ENCODE measurements around the gene ARRDC1. TPM values are rescaled to one million over a fixed set of nuclear protein-coding genes. Genes with fewer than 3 reads are reported as not detected.

ARRDC1 gene
- total and polyA plus RNA-seq, 9 of the 15 experiments (the other 6 are each of a cell fraction or from before 2014, with no cell fraction given) = 0.21 to 45.3 (median 18.6) TPM

DNA sequence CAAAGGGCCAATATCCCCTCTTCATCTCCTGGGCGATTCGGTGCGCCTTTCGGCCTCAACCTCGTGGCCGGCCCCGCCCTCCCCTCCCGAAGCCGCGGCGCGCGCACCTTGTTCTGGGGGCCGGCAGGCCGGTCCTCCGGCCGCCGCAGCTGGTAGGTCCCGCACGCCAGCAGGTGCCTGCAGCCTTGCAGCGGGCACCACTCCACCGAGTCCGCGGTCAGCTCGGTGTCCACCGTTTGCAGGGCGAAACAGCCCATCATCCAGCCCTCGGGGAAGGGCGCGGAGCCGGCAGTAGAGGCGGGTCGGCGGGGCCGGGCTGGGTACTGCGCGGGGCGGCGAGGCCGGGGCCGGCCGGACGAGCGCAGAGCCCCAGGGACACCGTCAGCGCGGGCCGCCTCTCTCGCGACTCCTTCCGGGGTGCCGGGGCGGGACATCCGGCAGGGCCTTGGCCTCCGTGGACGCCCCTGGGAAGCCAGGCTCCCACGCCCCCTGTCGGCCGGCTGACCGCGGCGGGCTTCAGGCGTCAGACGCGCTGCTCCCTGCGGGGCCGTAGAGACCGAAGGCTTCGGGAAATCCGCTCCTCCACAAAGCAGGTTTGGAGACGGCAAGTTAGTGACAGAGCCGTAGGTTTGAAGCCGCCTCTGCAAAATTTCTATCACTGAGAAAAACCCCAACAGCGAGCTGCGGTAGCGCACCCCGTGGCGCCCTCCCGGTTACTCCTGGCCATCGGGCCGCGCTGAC, 26.8 kb upstream of the ARRDC1 start, which contains the start of gene DPH7 (continued):
- TF ChIP-seq, protein P1, sequence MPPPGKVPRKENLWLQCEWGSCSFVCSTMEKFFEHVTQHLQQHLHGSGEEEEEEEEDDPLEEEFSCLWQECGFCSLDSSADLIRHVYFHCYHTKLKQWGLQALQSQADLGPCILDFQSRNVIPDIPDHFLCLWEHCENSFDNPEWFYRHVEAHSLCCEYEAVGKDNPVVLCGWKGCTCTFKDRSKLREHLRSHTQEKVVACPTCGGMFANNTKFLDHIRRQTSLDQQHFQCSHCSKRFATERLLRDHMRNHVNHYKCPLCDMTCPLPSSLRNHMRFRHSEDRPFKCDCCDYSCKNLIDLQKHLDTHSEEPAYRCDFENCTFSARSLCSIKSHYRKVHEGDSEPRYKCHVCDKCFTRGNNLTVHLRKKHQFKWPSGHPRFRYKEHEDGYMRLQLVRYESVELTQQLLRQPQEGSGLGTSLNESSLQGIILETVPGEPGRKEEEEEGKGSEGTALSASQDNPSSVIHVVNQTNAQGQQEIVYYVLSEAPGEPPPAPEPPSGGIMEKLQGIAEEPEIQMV (tag; conservative IDR thresholded peaks at IDR 0.05; ENCODE audit: low read depth) = no peak
- TF ChIP-seq NONO (IDR thresholded peaks at IDR 0.05; ENCODE audit: low read depth in 2 of 2, low read length in 1 of 2) (peak; percentile 77 to 88; a peak in 3 of 4 replicates), FOXA3 (CRISPR knock-in tag; conservative IDR thresholded peaks at IDR 0.05 in 1 of 2, IDR thresholded peaks at IDR 0.05 in 1 of 2) (no peak), GTF2F1 (IDR thresholded peaks at IDR 0.05; ENCODE audit: low read depth, low read length) (peak; percentile 50; the same call in 1 of the 2 replicates), HOXB6 (CRISPR knock-in tag; IDR thresholded peaks at IDR 0.05; ENCODE audit: borderline replicate concordance) (no peak), POLR2B (IDR thresholded peaks at IDR 0.05; ENCODE audit: low read depth, partially characterized antibody) (peak; percentile 58), SETDB1 (IDR thresholded peaks at IDR 0.05; ENCODE audit: low read length) (no peak), RFX7 (CRISPR knock-in tag; IDR thresholded peaks at IDR 0.05) (no peak), ZNF584 (CRISPR knock-in tag; IDR thresholded peaks at IDR 0.05; ENCODE audit: low read depth) (no peak), CHD2 (IDR thresholded peaks at IDR 0.05; ENCODE audit: low read depth, low read length) (peak; percentile 71), FOXK1 (CRISPR knock-in tag; IDR thresholded peaks at IDR 0.05; ENCODE audit: borderline replicate concordance) (no peak), ZNF274 (IDR thresholded peaks at IDR 0.05; ENCODE audit: borderline replicate concordance, low read depth, low read length) (no peak)
- TF ChIP-seq, protein P2, sequence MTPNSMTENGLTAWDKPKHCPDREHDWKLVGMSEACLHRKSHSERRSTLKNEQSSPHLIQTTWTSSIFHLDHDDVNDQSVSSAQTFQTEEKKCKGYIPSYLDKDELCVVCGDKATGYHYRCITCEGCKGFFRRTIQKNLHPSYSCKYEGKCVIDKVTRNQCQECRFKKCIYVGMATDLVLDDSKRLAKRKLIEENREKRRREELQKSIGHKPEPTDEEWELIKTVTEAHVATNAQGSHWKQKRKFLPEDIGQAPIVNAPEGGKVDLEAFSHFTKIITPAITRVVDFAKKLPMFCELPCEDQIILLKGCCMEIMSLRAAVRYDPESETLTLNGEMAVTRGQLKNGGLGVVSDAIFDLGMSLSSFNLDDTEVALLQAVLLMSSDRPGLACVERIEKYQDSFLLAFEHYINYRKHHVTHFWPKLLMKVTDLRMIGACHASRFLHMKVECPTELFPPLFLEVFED (CRISPR knock-in tag; conservative IDR thresholded peaks at IDR 0.05) = no peak
- TF ChIP-seq, protein P3, sequence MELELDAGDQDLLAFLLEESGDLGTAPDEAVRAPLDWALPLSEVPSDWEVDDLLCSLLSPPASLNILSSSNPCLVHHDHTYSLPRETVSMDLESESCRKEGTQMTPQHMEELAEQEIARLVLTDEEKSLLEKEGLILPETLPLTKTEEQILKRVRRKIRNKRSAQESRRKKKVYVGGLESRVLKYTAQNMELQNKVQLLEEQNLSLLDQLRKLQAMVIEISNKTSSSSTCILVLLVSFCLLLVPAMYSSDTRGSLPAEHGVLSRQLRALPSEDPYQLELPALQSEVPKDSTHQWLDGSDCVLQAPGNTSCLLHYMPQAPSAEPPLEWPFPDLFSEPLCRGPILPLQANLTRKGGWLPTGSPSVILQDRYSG (tag; conservative IDR thresholded peaks at IDR 0.05; ENCODE audit: low read depth) = no peak; the same call in 1 of the 2 replicates
- TF ChIP-seq, protein P4, sequence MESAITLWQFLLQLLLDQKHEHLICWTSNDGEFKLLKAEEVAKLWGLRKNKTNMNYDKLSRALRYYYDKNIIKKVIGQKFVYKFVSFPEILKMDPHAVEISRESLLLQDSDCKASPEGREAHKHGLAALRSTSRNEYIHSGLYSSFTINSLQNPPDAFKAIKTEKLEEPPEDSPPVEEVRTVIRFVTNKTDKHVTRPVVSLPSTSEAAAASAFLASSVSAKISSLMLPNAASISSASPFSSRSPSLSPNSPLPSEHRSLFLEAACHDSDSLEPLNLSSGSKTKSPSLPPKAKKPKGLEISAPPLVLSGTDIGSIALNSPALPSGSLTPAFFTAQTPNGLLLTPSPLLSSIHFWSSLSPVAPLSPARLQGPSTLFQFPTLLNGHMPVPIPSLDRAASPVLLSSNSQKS (CRISPR knock-in tag; IDR thresholded peaks at IDR 0.05) = no peak
- TF ChIP-seq, protein P5, sequence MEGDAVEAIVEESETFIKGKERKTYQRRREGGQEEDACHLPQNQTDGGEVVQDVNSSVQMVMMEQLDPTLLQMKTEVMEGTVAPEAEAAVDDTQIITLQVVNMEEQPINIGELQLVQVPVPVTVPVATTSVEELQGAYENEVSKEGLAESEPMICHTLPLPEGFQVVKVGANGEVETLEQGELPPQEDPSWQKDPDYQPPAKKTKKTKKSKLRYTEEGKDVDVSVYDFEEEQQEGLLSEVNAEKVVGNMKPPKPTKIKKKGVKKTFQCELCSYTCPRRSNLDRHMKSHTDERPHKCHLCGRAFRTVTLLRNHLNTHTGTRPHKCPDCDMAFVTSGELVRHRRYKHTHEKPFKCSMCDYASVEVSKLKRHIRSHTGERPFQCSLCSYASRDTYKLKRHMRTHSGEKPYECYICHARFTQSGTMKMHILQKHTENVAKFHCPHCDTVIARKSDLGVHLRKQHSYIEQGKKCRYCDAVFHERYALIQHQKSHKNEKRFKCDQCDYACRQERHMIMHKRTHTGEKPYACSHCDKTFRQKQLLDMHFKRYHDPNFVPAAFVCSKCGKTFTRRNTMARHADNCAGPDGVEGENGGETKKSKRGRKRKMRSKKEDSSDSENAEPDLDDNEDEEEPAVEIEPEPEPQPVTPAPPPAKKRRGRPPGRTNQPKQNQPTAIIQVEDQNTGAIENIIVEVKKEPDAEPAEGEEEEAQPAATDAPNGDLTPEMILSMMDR (IDR thresholded peaks at IDR 0.05 in 2 of 3, conservative IDR thresholded peaks at IDR 0.05 in 1 of 3; ENCODE audit: insufficient read depth in 2 of 3, low read depth in 1 of 3, low read length in 3 of 3) = peak; percentile 88 to 92 (median 91)
- TF ChIP-seq, protein P6, sequence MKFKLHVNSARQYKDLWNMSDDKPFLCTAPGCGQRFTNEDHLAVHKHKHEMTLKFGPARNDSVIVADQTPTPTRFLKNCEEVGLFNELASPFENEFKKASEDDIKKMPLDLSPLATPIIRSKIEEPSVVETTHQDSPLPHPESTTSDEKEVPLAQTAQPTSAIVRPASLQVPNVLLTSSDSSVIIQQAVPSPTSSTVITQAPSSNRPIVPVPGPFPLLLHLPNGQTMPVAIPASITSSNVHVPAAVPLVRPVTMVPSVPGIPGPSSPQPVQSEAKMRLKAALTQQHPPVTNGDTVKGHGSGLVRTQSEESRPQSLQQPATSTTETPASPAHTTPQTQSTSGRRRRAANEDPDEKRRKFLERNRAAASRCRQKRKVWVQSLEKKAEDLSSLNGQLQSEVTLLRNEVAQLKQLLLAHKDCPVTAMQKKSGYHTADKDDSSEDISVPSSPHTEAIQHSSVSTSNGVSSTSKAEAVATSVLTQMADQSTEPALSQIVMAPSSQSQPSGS (CRISPR knock-in tag; IDR thresholded peaks at IDR 0.05) = peak; percentile 67; the same call in 1 of the 2 replicates

Measured in K562 (cell line).